Measurements from ENCODE around the gene DSG3. TPM values are rescaled to one million over a fixed set of nuclear protein-coding genes. Genes with fewer than 3 reads are reported as not detected.

Gene DSG3
- total and polyA plus RNA-seq, 12 donors = 0.04 to 0.17 (median 0.08) TPM; not detected in 9

GRCh38 chr18:31430072-31430471, 17.5 kb upstream of the DSG3 start:
- Histone ChIP-seq H3K4me1 (replicated peaks in 1 of 2) (no peaks in the 10 kb centered on the region), H3K4me3 (no peak overlapping the region), H3K36me3 (replicated peaks in 1 of 2) (no peaks in the 10 kb centered on the region), H3K27me3 (no peaks in the 10 kb centered on the region), H3K9me3 (replicated peaks in 1 of 3) (no peaks in the 10 kb centered on the region), H3K27ac (no peak overlapping the region)
- 62 to 74% (median 67%) methylated on average over 4 of the region's 4 CpGs for WGBS, 4 donors
- TF ChIP-seq POLR2A (IDR thresholded peaks at IDR 0.05) = no peak
- no peak for TF ChIP-seq CTCF (IDR thresholded peaks at IDR 0.05)
- intact Hi-C loops (cut with DNase I) = no loop called here
- no peak for DNase-seq

- 33 to 77% (median 53%) methylated on average over 1 of the region's 1 CpG for WGBS, 4 donors
- Histone ChIP-seq H3K27ac (no peak overlapping the region), H3K9me3 (replicated peaks in 1 of 3) (no peaks in the 10 kb centered on the region), H3K4me3 (no peak overlapping the region), H3K27me3 (no peaks in the 10 kb centered on the region), H3K4me1 (replicated peaks in 1 of 2) (no peaks in the 10 kb centered on the region), H3K36me3 (replicated peaks in 1 of 2) (no peaks in the 10 kb centered on the region)
- intact Hi-C loops (cut with DNase I) = no loop called here
- no peak for DNase-seq
- TF ChIP-seq CTCF (IDR thresholded peaks at IDR 0.05) (no peak), POLR2A (IDR thresholded peaks at IDR 0.05) (no peak)
These were observed 17.0 kb upstream of the DSG3 start for GRCh38 chr18:31430554-31430953.

GRCh38 chr18:31432316-31432715, 15.2 kb upstream of the DSG3 start:
- no peak for DNase-seq
- intact Hi-C loops (cut with DNase I) = no loop called here
- Histone ChIP-seq H3K36me3 (replicated peaks in 1 of 2) (no peaks in the 10 kb centered on the region), H3K27me3 (no peaks in the 10 kb centered on the region), H3K4me3 (no peak overlapping the region), H3K27ac (no peak overlapping the region), H3K9me3 (replicated peaks in 1 of 3) (no peaks in the 10 kb centered on the region), H3K4me1 (replicated peaks in 1 of 2) (no peaks in the 10 kb centered on the region)
- WGBS, 4 donors = 66 to 89% (median 75%) methylated on average over 1 of the region's 1 CpG
- no peak for TF ChIP-seq POLR2A (IDR thresholded peaks at IDR 0.05)
- no peak for TF ChIP-seq CTCF (IDR thresholded peaks at IDR 0.05)

- no peaks in the 10 kb centered on the region for H3K36me3 ChIP-seq (replicated peaks in 1 of 2)
- no peak for TF ChIP-seq POLR2A (IDR thresholded peaks at IDR 0.05)
- TF ChIP-seq CTCF (IDR thresholded peaks at IDR 0.05) = no peak
- DNase-seq = no peak
- H3K27ac ChIP-seq = no peak overlapping the region
- no peak overlapping the region for H3K4me3 ChIP-seq
- no peaks in the 10 kb centered on the region for H3K9me3 ChIP-seq (replicated peaks in 1 of 3)
- H3K27me3 ChIP-seq = no peaks in the 10 kb centered on the region
- 58 to 77% (median 70%) methylated on average over 3 of the region's 3 CpGs for WGBS, 4 donors
- intact Hi-C loops (cut with DNase I) = no loop called here
- no peaks in the 10 kb centered on the region for H3K4me1 ChIP-seq (replicated peaks in 1 of 2)
These were observed 10.7 kb upstream of the DSG3 start for GRCh38 chr18:31436825-31437224.

Measured in adrenal gland (tissue), 12 donors.